Thyroid gland (tissue), 4 donors: ENCODE measurements around the gene ATXN1L. TPM values are rescaled to one million over a fixed set of nuclear protein-coding genes. Genes with fewer than 3 reads are reported as not detected.

Experiments
- DNase-seq, 2 donors: peaks; one replicate each; pipeline ENCODE4 v3.0.0-alpha.2; 2019
- H3K27ac ChIP-seq, 3 donors: fragments of 200-600 bp; sonication (generic); 1 replicate in 2 of 3; 2 replicates in 1 of 3; pipeline ENCODE4 v1.5.1; 2016 to 2019; ENCODE audit warnings: mild to moderate bottlenecking in 1 of 3, moderate library complexity in 1 of 3
- H3K27me3 ChIP-seq: fragments of 200-600 bp; sonication (generic); one replicate; pipeline ENCODE4 v1.5.1; 2019
- H3K36me3 ChIP-seq, 2 donors: fragments of 200-600 bp; sonication (generic); one replicate each; pipeline ENCODE4 v1.5.1; 2016 to 2019
- H3K4me1 ChIP-seq, 2 donors: fragments of 200-600 bp; sonication (generic); one replicate each; pipeline ENCODE4 v1.5.1; 2017 to 2019
- H3K4me3 ChIP-seq, 3 donors: fragments of 200-600 bp; sonication (generic); replicated peaks in 1 of 3; 1 replicate in 2 of 3; 2 replicates in 1 of 3; pipeline ENCODE4 v1.5.1; 2016; ENCODE audit warnings: mild to moderate bottlenecking in 1 of 3
- H3K9me3 ChIP-seq: fragments of 200-600 bp; sonication (generic); one replicate; pipeline ENCODE4 v1.5.1; 2017
- CTCF ChIP-seq, 6 experiments: fragments of 200-600 bp in 3 of 6; fragments of 450-650 bp in 3 of 6; sonication (generic) in 3 of 6; IDR thresholded peaks; one replicate each; pipeline ENCODE4 v1.5.1; 2016 to 2019; ENCODE audit warnings: antibody characterized with exemption in 6 of 6, mild to moderate bottlenecking in 2 of 6, inconsistent platforms in 1 of 6, moderate library complexity in 1 of 6
- POLR2A ChIP-seq, 2 donors: fragments of 450-650 bp; IDR thresholded peaks; one replicate each; pipeline ENCODE4 v1.6.1; 2017; ENCODE audit warnings: antibody characterized with exemption in 2 of 2, mild to moderate bottlenecking in 2 of 2, moderate library complexity in 1 of 2
- WGBS, 2 donors: methylation state at CpG; one replicate each; pipeline ENCODE4 v1.1.5; 2017; 5-methylcytosine and 5-hydroxymethylcytosine counted together
- intact Hi-C: fragments of 100-400 bp; cut with DNase I; formaldehyde crosslinking; loops from one replicate; pipeline ENCODE4 v1.15.1; 2023
- total RNA-seq, 4 donors: library from RNA; depleted of rRNA; stranded (reverse); fragments of >200 nt; gene quantifications; one replicate each; pipeline ENCODE4 v1.2.3, GENCODE V29; 2016

ATXN1L gene
- total RNA-seq, 4 donors from 2014 or later: 23.2 to 39.4 (median 27.1) TPM

GRCh38 chr16:71867939-71868338 lies 22.2 kb downstream of the ATXN1L start:
- H3K4me3 ChIP-seq: no peak overlapping the region
- H3K27ac ChIP-seq: no peak overlapping the region
- TF ChIP-seq POLR2A (IDR thresholded peaks at IDR 0.05) (no peak), CTCF (IDR thresholded peaks at IDR 0.05) (no peak)
- intact Hi-C loops: no loop called here
- H3K27me3 ChIP-seq: no peaks in the 10 kb centered on the region
- peaks cover 13 to 16% of the 10 kb centered on the region in 2 donors for H3K36me3 ChIP-seq
- DNase-seq: no peak
- no peaks in the 10 kb centered on the region for H3K9me3 ChIP-seq
- H3K4me1 ChIP-seq: no peaks in the 10 kb centered on the region
- 94 to 100% methylated on average over 3 of the region's 3 CpGs for WGBS, 2 donors

GRCh38 chr16:71869089-71869488 lies 23.3 kb downstream of the ATXN1L start:
- TF ChIP-seq POLR2A (IDR thresholded peaks at IDR 0.05) (no peak), CTCF (IDR thresholded peaks at IDR 0.05) (no peak)
- no peak overlapping the region for H3K4me3 ChIP-seq
- intact Hi-C loops: no loop called here
- no peak for DNase-seq
- no peaks in the 10 kb centered on the region for H3K4me1 ChIP-seq
- H3K36me3 ChIP-seq: peaks cover 6 to 10% of the 10 kb centered on the region in 2 donors
- WGBS, 2 donors: 91 to 100% methylated on average over 1 of the region's 1 CpG
- H3K27ac ChIP-seq: no peak overlapping the region
- no peaks in the 10 kb centered on the region for H3K9me3 ChIP-seq
- H3K27me3 ChIP-seq: no peaks in the 10 kb centered on the region

GRCh38 chr16:71870818-71871217 lies 25.0 kb downstream of the ATXN1L start:
- Histone ChIP-seq H3K4me1 (no peaks in the 10 kb centered on the region), H3K36me3 (peaks cover 0 to 7% of the 10 kb centered on the region in 2 donors), H3K9me3 (no peaks in the 10 kb centered on the region), H3K27ac (no peak overlapping the region), H3K27me3 (no peaks in the 10 kb centered on the region), H3K4me3 (no peak overlapping the region)
- DNase-seq: no peak
- whole genome bisulfite sequencing, 2 donors: 94 to 95% methylated on average over 2 of the region's 2 CpGs
- no peak for TF ChIP-seq CTCF (IDR thresholded peaks at IDR 0.05)
- TF ChIP-seq POLR2A (IDR thresholded peaks at IDR 0.05): no peak
- intact Hi-C loops: no loop called here

- Histone ChIP-seq H3K4me1 (no peaks in the 10 kb centered on the region), H3K27me3 (no peaks in the 10 kb centered on the region), H3K27ac (peak overlapping the region in 2 of 3 donors; percentile 14 to 19), H3K9me3 (no peaks in the 10 kb centered on the region), H3K36me3 (peaks cover 6% of the 10 kb centered on the region in 2 donors), H3K4me3 (no peak overlapping the region)
- DNase-seq: no peak
- 88 to 89% methylated on average over 4 of the region's 4 CpGs for WGBS, 2 donors
- TF ChIP-seq CTCF (IDR thresholded peaks at IDR 0.05): no peak
- TF ChIP-seq POLR2A (IDR thresholded peaks at IDR 0.05): no peak
- intact Hi-C loops: no loop called here
These were observed 27.4 kb downstream of the ATXN1L start for GRCh38 chr16:71873199-71873598.

- intact Hi-C loops: no loop called here
- WGBS, 2 donors: 74 to 86% methylated on average over 4 of the region's 4 CpGs
- no peak overlapping the region for H3K4me3 ChIP-seq
These were observed 33.1 kb downstream of the ATXN1L start for GRCh38 chr16:71878911-71879310.

More at GRCh38 chr16:71878911-71879310, 33.1 kb downstream of the ATXN1L start:
- H3K36me3 ChIP-seq: peaks cover 6 to 17% of the 10 kb centered on the region in 2 donors
- no peak for DNase-seq
- H3K9me3 ChIP-seq: no peaks in the 10 kb centered on the region
- no peak overlapping the region for H3K27ac ChIP-seq
- TF ChIP-seq CTCF (IDR thresholded peaks at IDR 0.05) (no peak), POLR2A (IDR thresholded peaks at IDR 0.05) (no peak)
- H3K27me3 ChIP-seq: no peaks in the 10 kb centered on the region
- H3K4me1 ChIP-seq: peaks cover 5% of the 10 kb centered on the region in 2 donors
